Esophagus muscularis mucosa (tissue), 4 donors: ENCODE measurements around the gene TP63. TPM values are rescaled to one million over a fixed set of nuclear protein-coding genes. Genes with fewer than 3 reads are reported as not detected.

Source experiments
- DNase-seq: peaks from one replicate; pipeline ENCODE4 v3.0.0-alpha.2; 2017; ENCODE audit errors: extremely low spot score
- H3K27ac ChIP-seq, 4 donors: fragments of 200-600 bp; sonication (generic); replicated peaks in 1 of 4; 1 replicate in 3 of 4; 2 replicates in 1 of 4; pipeline ENCODE4 v1.5.1; 2016 to 2019; ENCODE audit warnings: mild to moderate bottlenecking in 1 of 4
- H3K27me3 ChIP-seq, 4 donors: fragments of 200-600 bp; sonication (generic); one replicate each; pipeline versions ENCODE4 v1.5.1 to v1.6.0; 2016 to 2019
- H3K36me3 ChIP-seq, 4 donors: fragments of 200-600 bp; sonication (generic); one replicate each; pipeline ENCODE4 v1.5.1; 2016 to 2019
- H3K4me1 ChIP-seq, 4 donors: fragments of 200-600 bp; sonication (generic); one replicate each; pipeline ENCODE4 v1.5.1; 2016 to 2019
- H3K4me3 ChIP-seq, 4 donors: fragments of 200-600 bp; sonication (generic); 1 replicate in 2 of 4; 2 replicates in 2 of 4; pipeline ENCODE4 v1.5.1; 2016 to 2019; ENCODE audit warnings: mild to moderate bottlenecking in 4 of 4, moderate library complexity in 1 of 4
- H3K9me3 ChIP-seq, 4 donors: fragments of 200-600 bp; sonication (generic); 1 replicate in 3 of 4; 2 replicates in 1 of 4; pipeline ENCODE4 v1.5.1; 2016 to 2019
- CTCF ChIP-seq, 3 experiments: fragments of 200-600 bp in 2 of 3; fragments of 450-650 bp in 1 of 3; sonication (generic) in 2 of 3; IDR thresholded peaks; one replicate each; pipeline ENCODE4 v1.5.1; 2017 to 2019; ENCODE audit warnings: antibody characterized with exemption in 3 of 3, mild to moderate bottlenecking in 2 of 3, moderate library complexity in 1 of 3
- EP300 ChIP-seq: sonication (generic); formaldehyde crosslinking; IDR thresholded peaks from one replicate; pipeline ENCODE4 v1.6.1; 2017; ENCODE audit warnings: antibody characterized with exemption
- POLR2A ChIP-seq: fragments of 450-650 bp; IDR thresholded peaks from one replicate; pipeline ENCODE4 v1.6.1; 2017; ENCODE audit warnings: antibody characterized with exemption, moderate library complexity, mild to moderate bottlenecking, low read depth
- POLR2AphosphoS5 ChIP-seq, 2 donors: sonication (generic); formaldehyde crosslinking; IDR thresholded peaks; one replicate each; pipeline ENCODE4 v1.6.1; 2017; ENCODE audit warnings: antibody characterized with exemption in 2 of 2
- WGBS: methylation state at CpG from one replicate; pipeline ENCODE4 v1.1.5; 2018; 5-methylcytosine and 5-hydroxymethylcytosine counted together
- intact Hi-C: fragments of 100-400 bp; cut with DNase I; formaldehyde crosslinking; loops from one replicate; pipeline ENCODE4 v1.15.1; 2023
- total RNA-seq, 4 donors: library from RNA; depleted of rRNA; stranded (reverse); fragments of >200 nt; gene quantifications; one replicate each; pipeline versions ENCODE4 v1.1.0 to v1.2.1, GENCODE V29; 2016

Gene TP63
- total RNA-seq, 4 donors from 2014 or later: under 0.01 to 0.34 (median 0.21) TPM

GRCh38 chr3:189632242-189632641 lies 1.1 kb downstream of the TP63 start:
- intact Hi-C loops: no loop called here
- 72% methylated on average over 5 of the region's 5 CpGs for WGBS
- no peak for DNase-seq
- Histone ChIP-seq H3K27me3 (no peaks in the 10 kb centered on the region), H3K36me3 (no peaks in the 10 kb centered on the region), H3K4me1 (peaks cover 0 to 9% (median 4%) of the 10 kb centered on the region in 4 donors), H3K9me3 (no peaks in the 10 kb centered on the region), H3K4me3 (no peak overlapping the region), H3K27ac (no peak overlapping the region)
- TF ChIP-seq EP300: no peak
- TF ChIP-seq POLR2AphosphoS5 (IDR thresholded peaks at IDR 0.05): no peak
- no peak for TF ChIP-seq POLR2A
- no peak for TF ChIP-seq CTCF (IDR thresholded peaks at IDR 0.05)

GRCh38 chr3:189635339-189635738 lies 4.2 kb downstream of the TP63 start:
- H3K27ac ChIP-seq: no peak overlapping the region
- H3K4me1 ChIP-seq: no peaks in the 10 kb centered on the region
- no peaks in the 10 kb centered on the region for H3K9me3 ChIP-seq
- TF ChIP-seq CTCF (IDR thresholded peaks at IDR 0.05): no peak
- TF ChIP-seq EP300: no peak
- no peak for TF ChIP-seq POLR2AphosphoS5 (IDR thresholded peaks at IDR 0.05)
- TF ChIP-seq POLR2A: no peak
- H3K36me3 ChIP-seq: no peaks in the 10 kb centered on the region
- intact Hi-C loops: no loop called here
- no peaks in the 10 kb centered on the region for H3K27me3 ChIP-seq
- 62% methylated on average over 3 of the region's 3 CpGs for WGBS
- no peak for DNase-seq
- no peak overlapping the region for H3K4me3 ChIP-seq

- intact Hi-C loops: no loop called here
- Histone ChIP-seq H3K4me3 (no peak overlapping the region), H3K36me3 (no peaks in the 10 kb centered on the region), H3K4me1 (no peaks in the 10 kb centered on the region), H3K27ac (no peak overlapping the region), H3K9me3 (no peaks in the 10 kb centered on the region), H3K27me3 (no peaks in the 10 kb centered on the region)
- WGBS: 84% methylated on average over 5 of the region's 5 CpGs
- TF ChIP-seq POLR2A: no peak
- TF ChIP-seq POLR2AphosphoS5 (IDR thresholded peaks at IDR 0.05): no peak
- no peak for TF ChIP-seq EP300
- TF ChIP-seq CTCF (IDR thresholded peaks at IDR 0.05): no peak
- no peak for DNase-seq
Observed at GRCh38 chr3:189636048-189636447, 4.9 kb downstream of the TP63 start.

- no peaks in the 10 kb centered on the region for H3K9me3 ChIP-seq
- 74% methylated on average over 4 of the region's 4 CpGs for WGBS
- no peaks in the 10 kb centered on the region for H3K27me3 ChIP-seq
- no peaks in the 10 kb centered on the region for H3K36me3 ChIP-seq
- no peak for DNase-seq
- no peak overlapping the region for H3K27ac ChIP-seq
- H3K4me1 ChIP-seq: no peaks in the 10 kb centered on the region
- intact Hi-C loops: no loop called here
- TF ChIP-seq POLR2AphosphoS5 (IDR thresholded peaks at IDR 0.05) (no peak), CTCF (IDR thresholded peaks at IDR 0.05) (no peak), EP300 (no peak), POLR2A (no peak)
- no peak overlapping the region for H3K4me3 ChIP-seq
Observed at GRCh38 chr3:189637750-189638149, 6.6 kb downstream of the TP63 start.

- Histone ChIP-seq H3K9me3 (no peaks in the 10 kb centered on the region), H3K4me3 (no peak overlapping the region), H3K4me1 (no peaks in the 10 kb centered on the region), H3K36me3 (no peaks in the 10 kb centered on the region), H3K27ac (no peak overlapping the region), H3K27me3 (no peaks in the 10 kb centered on the region)
- intact Hi-C loops: no loop called here
- TF ChIP-seq CTCF (IDR thresholded peaks at IDR 0.05): no peak
- TF ChIP-seq POLR2A: no peak
- TF ChIP-seq EP300: no peak
- TF ChIP-seq POLR2AphosphoS5 (IDR thresholded peaks at IDR 0.05): no peak
- WGBS: 78% methylated on average over 4 of the region's 4 CpGs
- DNase-seq: no peak
Observed at GRCh38 chr3:189638276-189639031, 7.3 kb downstream of the TP63 start.
